Liver (tissue), 9 donors: Measurements from ENCODE around the gene MRGPRX2. TPM values are rescaled to one million over a fixed set of nuclear protein-coding genes. Genes with fewer than 3 reads are reported as not detected.

Experiments
- DNase-seq: peaks from one replicate; pipeline ENCODE4 v3.0.0-alpha.2; 2017; ENCODE audit warnings: low spot score
- H3K27ac ChIP-seq, 2 donors: one replicate each; pipeline ENCODE4 v1.7.0; 2013; ENCODE audit warnings: inconsistent platforms in 2 of 2, low read length in 2 of 2, control low read depth in 1 of 2, low read depth in 1 of 2, mild to moderate bottlenecking in 1 of 2
- H3K27me3 ChIP-seq, 4 donors: one replicate each; pipeline versions ENCODE4 v1.6.1 to v1.7.0; 2013; ENCODE audit warnings: low read length in 3 of 4, inconsistent platforms in 1 of 4, mild to moderate bottlenecking in 1 of 4, moderate library complexity in 1 of 4; ENCODE audit not compliant: control insufficient read depth in 4 of 4, insufficient read depth in 4 of 4
- H3K36me3 ChIP-seq, 4 donors: one replicate each; pipeline versions ENCODE4 v1.6.1 to v1.7.0; 2013; ENCODE audit warnings: low read length in 3 of 4, mild to moderate bottlenecking in 3 of 4, low read depth in 1 of 4, moderate library complexity in 1 of 4; ENCODE audit not compliant: control insufficient read depth in 4 of 4, insufficient read depth in 3 of 4
- H3K4me1 ChIP-seq, 4 donors: one replicate each; pipeline versions ENCODE4 v1.6.1 to v1.7.0; 2013; ENCODE audit warnings: low read length in 3 of 4, mild to moderate bottlenecking in 3 of 4, moderate library complexity in 1 of 4; ENCODE audit not compliant: control insufficient read depth in 4 of 4, insufficient read depth in 4 of 4
- H3K4me3 ChIP-seq, 3 donors: one replicate each; pipeline versions ENCODE4 v1.6.1 to v1.7.0; 2013; ENCODE audit warnings: low read length in 3 of 3, control low read depth in 1 of 3, low read depth in 1 of 3, mild to moderate bottlenecking in 1 of 3
- H3K9ac ChIP-seq, 2 donors: one replicate each; pipeline ENCODE4 v1.7.0; 2013; ENCODE audit warnings: low read length in 2 of 2, mild to moderate bottlenecking in 2 of 2, moderate library complexity in 2 of 2, control low read depth in 1 of 2, low read depth in 1 of 2
- H3K9me3 ChIP-seq, 4 donors: one replicate each; pipeline versions ENCODE4 v1.6.1 to v1.7.0; 2013; ENCODE audit warnings: low read length in 3 of 4; ENCODE audit not compliant: control insufficient read depth in 4 of 4
- EGR1 ChIP-seq, 2 donors: IDR thresholded peaks; 2 replicates each; pipeline ENCODE4 v1.6.1; 2016 to 2018; ENCODE audit warnings: antibody characterized with exemption in 2 of 2, low read depth in 2 of 2
- FOXA1 ChIP-seq: IDR thresholded peaks from 2 replicates; pipeline ENCODE4 v1.6.1; 2016; ENCODE audit warnings: antibody characterized with exemption
- FOXA2 ChIP-seq: IDR thresholded peaks from 2 replicates; pipeline ENCODE4 v1.6.1; 2016; ENCODE audit warnings: antibody characterized with exemption
- GABPA ChIP-seq, 2 donors: IDR thresholded peaks in 1 of 2; conservative IDR thresholded peaks in 1 of 2; 2 replicates each; pipeline ENCODE4 v1.6.1; 2016; ENCODE audit warnings: antibody characterized with exemption in 2 of 2, mild to moderate bottlenecking in 1 of 2, moderate library complexity in 1 of 2
- HNF4A ChIP-seq, 2 donors: conservative IDR thresholded peaks; 2 replicates each; pipeline ENCODE4 v1.6.1; 2016; ENCODE audit warnings: antibody characterized with exemption in 2 of 2, mild to moderate bottlenecking in 2 of 2
- HNF4G ChIP-seq: IDR thresholded peaks from 2 replicates; pipeline ENCODE4 v1.6.1; 2016; ENCODE audit warnings: antibody characterized with exemption
- NR2F2 ChIP-seq: IDR thresholded peaks from 2 replicates; pipeline ENCODE4 v1.6.1; 2016; ENCODE audit warnings: antibody characterized with exemption
- RAD21 ChIP-seq, 2 donors: IDR thresholded peaks; 2 replicates each; pipeline ENCODE4 v1.6.1; 2016; ENCODE audit warnings: antibody characterized with exemption in 2 of 2, mild to moderate bottlenecking in 2 of 2
- RXRA ChIP-seq, 2 donors: IDR thresholded peaks; 2 replicates each; pipeline ENCODE4 v1.6.1; 2017 to 2018; ENCODE audit warnings: antibody characterized with exemption in 2 of 2, mild to moderate bottlenecking in 1 of 2
- TAF1 ChIP-seq: conservative IDR thresholded peaks from 2 replicates; pipeline ENCODE4 v1.6.1; 2016; ENCODE audit warnings: antibody characterized with exemption, mild to moderate bottlenecking
- YY1 ChIP-seq: IDR thresholded peaks from 2 replicates; pipeline ENCODE4 v1.6.1; 2016; ENCODE audit warnings: antibody characterized with exemption, mild to moderate bottlenecking
- WGBS: extraction: QIAGEN DNeasy Blood & Tissue Kit; methylation state at CpG from one replicate; pipeline ENCODE4 v1.1.7; 2013; 5-methylcytosine and 5-hydroxymethylcytosine counted together
- polyA plus RNA-seq, 2 donors: library from polyadenylated mRNA; stranded (reverse) in 1 of 2; unstranded in 1 of 2; fragments of 200-250 nt in 1 of 2; fragments of >200 nt in 1 of 2; fragmentation: Nextera tagmentation in 1 of 2; extraction: Ambion mirVana in 1 of 2; gene quantifications; one replicate each; pipeline versions ENCODE4 v1.2.1 to v1.2.3, GENCODE V29; 2013 to 2015
- total RNA-seq, 2 donors: library from RNA; depleted of rRNA; stranded (reverse); fragments of >200 nt; gene quantifications; one replicate each; pipeline ENCODE4 v1.2.3, GENCODE V29; 2014
- TF ChIP-seq, protein P1 (sequence below): IDR thresholded peaks from 2 replicates; pipeline ENCODE4 v1.6.1; 2016; ENCODE audit warnings: antibody characterized with exemption, mild to moderate bottlenecking
- TF ChIP-seq, protein P2 (sequence below): fragments of 150-350 bp; IDR thresholded peaks from 2 replicates; pipeline ENCODE4 v1.5.1; 2017; ENCODE audit warnings: improper control_type of control experiment, low read depth, low read length; ENCODE audit not compliant: missing input control
- TF ChIP-seq, protein P3 (sequence below): IDR thresholded peaks from 2 replicates; pipeline ENCODE4 v1.6.1; 2016; ENCODE audit warnings: antibody characterized with exemption
- TF ChIP-seq, protein P4 (sequence below): IDR thresholded peaks from 2 replicates; pipeline ENCODE4 v1.6.1; 2016; ENCODE audit warnings: antibody characterized with exemption
- donor health status: healthy.
- donor health status: healthy.
- donor health status: healthy.
- donor health status: healthy.
- donor health status: healthy.

MRGPRX2 gene
- total and polyA plus RNA-seq, 4 donors, result not detected

DNA sequence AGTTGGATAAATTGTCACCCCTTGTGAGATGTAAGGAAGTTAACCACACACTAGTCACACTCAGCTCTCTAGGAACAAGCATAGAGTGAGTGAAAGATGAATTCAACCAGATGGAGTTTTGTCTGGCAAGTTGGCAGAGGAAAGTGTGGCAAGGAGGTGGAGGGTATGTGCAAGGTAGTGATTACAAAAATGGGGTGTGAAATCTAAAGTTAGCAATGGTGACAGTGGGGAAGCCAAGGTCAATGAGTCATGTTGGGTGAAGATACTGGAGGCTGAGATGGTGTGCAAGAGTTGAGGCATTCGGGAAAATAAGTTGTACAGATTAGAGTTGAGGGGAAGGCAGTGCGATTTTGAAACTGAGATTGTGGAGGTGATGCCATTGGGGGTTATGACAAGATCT, 33.7 kb downstream of the MRGPRX2 start:
- Histone ChIP-seq H3K27ac (no peak overlapping the region), H3K9ac (no peak overlapping the region), H3K36me3 (no peaks in the 10 kb centered on the region), H3K4me3 (no peak overlapping the region), H3K27me3 (peaks cover 0 to 23% (median 2%) of the 10 kb centered on the region in 4 donors), H3K9me3 (no peaks in the 10 kb centered on the region), H3K4me1 (no peaks in the 10 kb centered on the region)
- 79% methylated on average over 2 of the region's 2 CpGs for WGBS
- TF ChIP-seq, protein P1, sequence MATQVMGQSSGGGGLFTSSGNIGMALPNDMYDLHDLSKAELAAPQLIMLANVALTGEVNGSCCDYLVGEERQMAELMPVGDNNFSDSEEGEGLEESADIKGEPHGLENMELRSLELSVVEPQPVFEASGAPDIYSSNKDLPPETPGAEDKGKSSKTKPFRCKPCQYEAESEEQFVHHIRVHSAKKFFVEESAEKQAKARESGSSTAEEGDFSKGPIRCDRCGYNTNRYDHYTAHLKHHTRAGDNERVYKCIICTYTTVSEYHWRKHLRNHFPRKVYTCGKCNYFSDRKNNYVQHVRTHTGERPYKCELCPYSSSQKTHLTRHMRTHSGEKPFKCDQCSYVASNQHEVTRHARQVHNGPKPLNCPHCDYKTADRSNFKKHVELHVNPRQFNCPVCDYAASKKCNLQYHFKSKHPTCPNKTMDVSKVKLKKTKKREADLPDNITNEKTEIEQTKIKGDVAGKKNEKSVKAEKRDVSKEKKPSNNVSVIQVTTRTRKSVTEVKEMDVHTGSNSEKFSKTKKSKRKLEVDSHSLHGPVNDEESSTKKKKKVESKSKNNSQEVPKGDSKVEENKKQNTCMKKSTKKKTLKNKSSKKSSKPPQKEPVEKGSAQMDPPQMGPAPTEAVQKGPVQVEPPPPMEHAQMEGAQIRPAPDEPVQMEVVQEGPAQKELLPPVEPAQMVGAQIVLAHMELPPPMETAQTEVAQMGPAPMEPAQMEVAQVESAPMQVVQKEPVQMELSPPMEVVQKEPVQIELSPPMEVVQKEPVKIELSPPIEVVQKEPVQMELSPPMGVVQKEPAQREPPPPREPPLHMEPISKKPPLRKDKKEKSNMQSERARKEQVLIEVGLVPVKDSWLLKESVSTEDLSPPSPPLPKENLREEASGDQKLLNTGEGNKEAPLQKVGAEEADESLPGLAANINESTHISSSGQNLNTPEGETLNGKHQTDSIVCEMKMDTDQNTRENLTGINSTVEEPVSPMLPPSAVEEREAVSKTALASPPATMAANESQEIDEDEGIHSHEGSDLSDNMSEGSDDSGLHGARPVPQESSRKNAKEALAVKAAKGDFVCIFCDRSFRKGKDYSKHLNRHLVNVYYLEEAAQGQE, result no peak
- TF ChIP-seq GABPA (IDR thresholded peaks at IDR 0.05 in 1 of 2, conservative IDR thresholded peaks at IDR 0.05 in 1 of 2) (no peak), HNF4A (conservative IDR thresholded peaks at IDR 0.05) (no peak), FOXA2 (no peak), HNF4G (no peak), FOXA1 (no peak), YY1 (no peak), RXRA (IDR thresholded peaks at IDR 0.05) (no peak), RAD21 (IDR thresholded peaks at IDR 0.05) (no peak), EGR1 (IDR thresholded peaks at IDR 0.05; ENCODE audit: low read depth in 2 of 2) (no peak), TAF1 (no peak), NR2F2 (no peak)
- TF ChIP-seq, protein P2, sequence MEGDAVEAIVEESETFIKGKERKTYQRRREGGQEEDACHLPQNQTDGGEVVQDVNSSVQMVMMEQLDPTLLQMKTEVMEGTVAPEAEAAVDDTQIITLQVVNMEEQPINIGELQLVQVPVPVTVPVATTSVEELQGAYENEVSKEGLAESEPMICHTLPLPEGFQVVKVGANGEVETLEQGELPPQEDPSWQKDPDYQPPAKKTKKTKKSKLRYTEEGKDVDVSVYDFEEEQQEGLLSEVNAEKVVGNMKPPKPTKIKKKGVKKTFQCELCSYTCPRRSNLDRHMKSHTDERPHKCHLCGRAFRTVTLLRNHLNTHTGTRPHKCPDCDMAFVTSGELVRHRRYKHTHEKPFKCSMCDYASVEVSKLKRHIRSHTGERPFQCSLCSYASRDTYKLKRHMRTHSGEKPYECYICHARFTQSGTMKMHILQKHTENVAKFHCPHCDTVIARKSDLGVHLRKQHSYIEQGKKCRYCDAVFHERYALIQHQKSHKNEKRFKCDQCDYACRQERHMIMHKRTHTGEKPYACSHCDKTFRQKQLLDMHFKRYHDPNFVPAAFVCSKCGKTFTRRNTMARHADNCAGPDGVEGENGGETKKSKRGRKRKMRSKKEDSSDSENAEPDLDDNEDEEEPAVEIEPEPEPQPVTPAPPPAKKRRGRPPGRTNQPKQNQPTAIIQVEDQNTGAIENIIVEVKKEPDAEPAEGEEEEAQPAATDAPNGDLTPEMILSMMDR, result no peak
- TF ChIP-seq, protein P3, sequence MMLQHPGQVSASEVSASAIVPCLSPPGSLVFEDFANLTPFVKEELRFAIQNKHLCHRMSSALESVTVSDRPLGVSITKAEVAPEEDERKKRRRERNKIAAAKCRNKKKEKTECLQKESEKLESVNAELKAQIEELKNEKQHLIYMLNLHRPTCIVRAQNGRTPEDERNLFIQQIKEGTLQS, result no peak
- TF ChIP-seq, protein P4, sequence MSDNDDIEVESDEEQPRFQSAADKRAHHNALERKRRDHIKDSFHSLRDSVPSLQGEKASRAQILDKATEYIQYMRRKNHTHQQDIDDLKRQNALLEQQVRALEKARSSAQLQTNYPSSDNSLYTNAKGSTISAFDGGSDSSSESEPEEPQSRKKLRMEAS, result no peak
- no peak for DNase-seq

DNA sequence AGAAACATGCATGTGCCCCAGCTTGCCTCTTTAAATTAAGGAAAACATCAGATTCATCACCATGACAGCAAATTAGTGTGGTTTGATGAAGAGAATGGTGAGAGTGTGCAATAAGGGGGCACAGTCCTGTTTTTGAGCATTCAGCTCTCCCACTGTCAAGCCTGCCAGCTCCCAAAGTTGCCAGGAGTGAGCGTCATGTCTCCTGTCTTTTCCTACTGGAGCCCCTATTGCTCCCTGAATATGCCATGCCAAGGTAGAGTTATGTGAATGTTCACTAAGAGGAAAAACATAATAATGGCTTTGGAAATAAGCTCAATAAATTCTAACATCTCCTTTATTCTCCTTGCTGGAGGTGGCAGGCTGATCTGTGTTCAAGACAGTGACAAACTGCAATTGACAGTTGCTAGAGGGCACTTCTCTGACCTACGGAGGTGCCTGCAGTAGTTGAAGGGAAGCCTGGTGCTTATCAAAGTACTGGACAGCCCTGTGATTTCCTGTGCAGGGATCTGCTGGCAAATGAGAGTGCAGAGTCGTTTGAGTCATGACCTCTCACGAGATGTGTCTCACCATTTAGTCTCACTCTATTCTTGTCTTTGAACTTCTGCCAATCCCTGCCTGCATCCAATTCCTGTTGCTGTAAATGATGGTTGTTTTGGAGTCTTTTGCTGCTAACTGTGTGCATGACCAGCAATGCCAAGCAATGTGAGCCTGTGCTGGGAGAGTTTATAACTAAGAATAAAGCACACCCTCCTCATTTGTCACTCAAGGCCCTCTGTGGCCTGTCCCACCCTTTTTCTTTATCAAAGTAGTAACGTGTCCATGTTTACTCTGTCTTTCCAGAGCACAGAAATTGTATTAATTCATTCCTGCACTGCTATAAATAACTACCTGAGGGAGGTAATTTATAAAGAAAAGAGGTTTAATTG, 34.8 kb downstream of the MRGPRX2 start:
- Histone ChIP-seq H3K4me1 (no peaks in the 10 kb centered on the region), H3K27ac (no peak overlapping the region), H3K9ac (no peak overlapping the region), H3K9me3 (no peaks in the 10 kb centered on the region), H3K36me3 (no peaks in the 10 kb centered on the region), H3K27me3 (peaks cover 0 to 23% (median 2%) of the 10 kb centered on the region in 4 donors), H3K4me3 (no peak overlapping the region)
- DNase-seq, result no peak
- TF ChIP-seq, protein P4, result no peak
- TF ChIP-seq HNF4G (no peak), FOXA1 (no peak), TAF1 (no peak), RAD21 (IDR thresholded peaks at IDR 0.05) (no peak), HNF4A (conservative IDR thresholded peaks at IDR 0.05) (no peak), YY1 (no peak), RXRA (IDR thresholded peaks at IDR 0.05) (no peak), FOXA2 (no peak), NR2F2 (no peak)
- TF ChIP-seq, protein P2, result no peak
- TF ChIP-seq, protein P1, result no peak
- 33% methylated on average over 5 of the region's 5 CpGs for WGBS
